K562 (cell line): ENCODE results near the gene DNPEP. TPM values are rescaled to one million over a fixed set of nuclear protein-coding genes. Genes with fewer than 3 reads are reported as not detected.

Source experiments
- AFF1 ChIP-seq, 2 experiments: fragments of 450-650 bp; IDR thresholded peaks; 2 replicates each; pipeline ENCODE4 v1.6.1; 2018; ENCODE audit warnings: mild to moderate bottlenecking in 2 of 2, low read depth in 1 of 2; ENCODE audit not compliant: partially characterized antibody in 2 of 2
- ESRRA ChIP-seq: fragments of 450-650 bp; IDR thresholded peaks from 2 replicates; pipeline ENCODE4 v1.6.1; 2014; ENCODE audit warnings: low read depth, mild to moderate bottlenecking, moderate library complexity, borderline replicate concordance
- EWSR1 ChIP-seq: fragments of 450-650 bp; IDR thresholded peaks from 2 replicates; pipeline ENCODE4 v1.6.1; 2018; ENCODE audit warnings: borderline replicate concordance, mild to moderate bottlenecking, low read depth, moderate library complexity; ENCODE audit not compliant: partially characterized antibody
- HDAC2 ChIP-seq: fragments of 450-650 bp; IDR thresholded peaks from 2 replicates; pipeline ENCODE4 v1.6.1; 2016; ENCODE audit warnings: mild to moderate bottlenecking
- ILF3 ChIP-seq: fragments of 450-650 bp; IDR thresholded peaks from 2 replicates; pipeline ENCODE4 v1.6.1; 2018; ENCODE audit warnings: antibody characterized with exemption, mild to moderate bottlenecking, moderate library complexity, borderline replicate concordance
- LARP7 ChIP-seq: fragments of 450-650 bp; IDR thresholded peaks from 2 replicates; pipeline ENCODE4 v1.6.1; 2016
- MAFF ChIP-seq: IDR thresholded peaks from 2 replicates; pipeline ENCODE4 v1.6.1; 2012; ENCODE audit warnings: low read length, improper control_type of control experiment
- TAF7 ChIP-seq: fragments of 450-650 bp; IDR thresholded peaks from 2 replicates; pipeline ENCODE4 v1.6.1; 2016; ENCODE audit warnings: missing genetic modification characterization, missing compliant biosample characterization
- ZNF592 ChIP-seq: fragments of 450-650 bp; IDR thresholded peaks from 2 replicates; pipeline ENCODE4 v1.6.1; 2017; ENCODE audit warnings: antibody characterized with exemption, mild to moderate bottlenecking
- polyA plus RNA-seq, 8 experiments: library from polyadenylated mRNA; depleted of rRNA in 4 of 8; stranded (reverse) in 5 of 8; unstranded in 3 of 8; fragments of >200 nt; fragmentation: Nextera tagmentation in 2 of 8; fragmentation: Illumina TruSeq in 1 of 8; extraction: Ambion mirVana in 2 of 8; extraction: Trizol in 1 of 8; gene quantifications; 2 replicates each; pipeline versions ENCODE4 v1.2.1 to v1.2.3, GENCODE V29; 2011 to 2014; ENCODE audit warnings: inconsistent platforms in 1 of 8, missing spikeins in 1 of 8
- total RNA-seq, 7 experiments: library from RNA; depleted of rRNA in 6 of 7; stranded (reverse); fragments of >200 nt in 6 of 7; fragmentation: Illumina TruSeq in 2 of 7; extraction: Trizol in 2 of 7; gene quantifications; 2 replicates each; pipeline versions ENCODE4 v1.2.1 to v1.2.3, GENCODE V29; 2011 to 2021; ENCODE audit warnings: low replicate concordance in 1 of 7
- TF ChIP-seq, protein P1 (sequence below): fragments of 250-450 bp; sonication (Bioruptor Pico); IDR thresholded peaks from 2 replicates; pipeline ENCODE4 v1.5.0; 2020; ENCODE audit warnings: mild to moderate bottlenecking
- TF ChIP-seq, protein P2 (sequence below): fragments of 250-450 bp; sonication (Bioruptor Pico); IDR thresholded peaks from 2 replicates; pipeline ENCODE4 v1.4.0; 2020

The DNPEP gene
- total and polyA plus RNA-seq, 9 of the 15 experiments (the other 6 are each of a cell fraction or from before 2014, with no cell fraction given): 34.6 to 71.4 (median 45.5) TPM

DNA sequence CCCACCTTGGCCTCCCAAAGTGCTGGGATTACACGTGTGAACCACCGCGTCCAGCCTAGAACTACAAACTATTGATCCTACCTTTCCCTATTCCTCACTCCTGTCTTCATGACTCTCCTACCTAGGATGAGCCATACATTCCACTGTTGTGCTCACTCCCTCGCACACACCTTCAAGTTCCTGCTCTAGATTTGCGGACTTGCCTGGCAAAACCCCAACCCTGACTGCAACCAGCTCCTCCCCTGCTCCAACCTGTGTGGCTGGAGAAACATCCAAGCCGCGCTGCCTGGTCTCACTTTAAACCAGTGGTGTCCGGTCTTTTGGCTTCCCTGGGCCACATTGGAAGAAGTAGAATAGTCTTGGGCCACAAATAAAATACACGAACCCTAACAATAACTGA lies 5.0 kb upstream of the DNPEP start (continued):
- TF ChIP-seq ZNF592 (no peak), AFF1 (IDR thresholded peaks at IDR 0.05; ENCODE audit: low read depth in 1 of 2, partially characterized antibody in 2 of 2) (no peak), LARP7 (no peak), EWSR1 (no peak), TAF7 (tag) (no peak), ESRRA (no peak), ILF3 (no peak), HDAC2 (no peak), MAFF (no peak)
- TF ChIP-seq, protein P1, sequence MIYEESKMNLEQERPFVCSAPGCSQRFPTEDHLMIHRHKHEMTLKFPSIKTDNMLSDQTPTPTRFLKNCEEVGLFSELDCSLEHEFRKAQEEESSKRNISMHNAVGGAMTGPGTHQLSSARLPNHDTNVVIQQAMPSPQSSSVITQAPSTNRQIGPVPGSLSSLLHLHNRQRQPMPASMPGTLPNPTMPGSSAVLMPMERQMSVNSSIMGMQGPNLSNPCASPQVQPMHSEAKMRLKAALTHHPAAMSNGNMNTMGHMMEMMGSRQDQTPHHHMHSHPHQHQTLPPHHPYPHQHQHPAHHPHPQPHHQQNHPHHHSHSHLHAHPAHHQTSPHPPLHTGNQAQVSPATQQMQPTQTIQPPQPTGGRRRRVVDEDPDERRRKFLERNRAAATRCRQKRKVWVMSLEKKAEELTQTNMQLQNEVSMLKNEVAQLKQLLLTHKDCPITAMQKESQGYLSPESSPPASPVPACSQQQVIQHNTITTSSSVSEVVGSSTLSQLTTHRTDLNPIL (CRISPR knock-in tag): no peak
- TF ChIP-seq, protein P2, sequence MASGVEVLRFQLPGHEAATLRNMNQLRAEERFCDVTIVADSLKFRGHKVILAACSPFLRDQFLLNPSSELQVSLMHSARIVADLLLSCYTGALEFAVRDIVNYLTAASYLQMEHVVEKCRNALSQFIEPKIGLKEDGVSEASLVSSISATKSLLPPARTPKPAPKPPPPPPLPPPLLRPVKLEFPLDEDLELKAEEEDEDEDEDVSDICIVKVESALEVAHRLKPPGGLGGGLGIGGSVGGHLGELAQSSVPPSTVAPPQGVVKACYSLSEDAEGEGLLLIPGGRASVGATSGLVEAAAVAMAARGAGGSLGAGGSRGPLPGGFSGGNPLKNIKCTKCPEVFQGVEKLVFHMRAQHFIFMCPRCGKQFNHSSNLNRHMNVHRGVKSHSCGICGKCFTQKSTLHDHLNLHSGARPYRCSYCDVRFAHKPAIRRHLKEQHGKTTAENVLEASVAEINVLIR (CRISPR knock-in tag): no peak
